Activated naive CD8-positive, alpha-beta T cell treated with anti-CD3 and anti-CD28 coated beads, Interleukin-2, amount 10 ng/mL, durations not matched to agents 7 days and 5 days (primary cell): ENCODE data around the gene OR2W3. TPM values are rescaled to one million over a fixed set of nuclear protein-coding genes. Genes with fewer than 3 reads are reported as not detected.
"Not testable (repeated sequence)": the region's sequence is repeated elsewhere in the genome, so short reads cannot be mapped to it uniquely, and the experiment has no call there.

ENCODE experiments used
- ATAC-seq: fragments of 150-1000 bp; cut with Tn5 transposase; one replicate; pipeline ENCODE4 v1.10.0; 2021; ENCODE audit warnings: low read depth, moderate library complexity
- POLR2A ChIA-PET: fragments of 350-600 bp; sonication (Branson Sonifier 250); formaldehyde crosslinking; loops from one replicate; lab custom pipeline; 2021; ENCODE audit warnings: antibody characterized with exemption; lab: Charles Lee
- DNase-seq: peaks from one replicate; pipeline ENCODE4 v3.0.0; 2021
- H3K27ac Mint-ChIP-seq: one replicate; pipeline ENCODE4 v1.8.0; 2022; ENCODE audit warnings: mild to moderate bottlenecking, mixed read lengths
- H3K27me3 Mint-ChIP-seq: one replicate; pipeline ENCODE4 v1.8.0; 2022; ENCODE audit warnings: mild to moderate bottlenecking, moderate library complexity, mixed read lengths
- H3K36me3 Mint-ChIP-seq: one replicate; pipeline ENCODE4 v1.8.0; 2021; ENCODE audit warnings: mild to moderate bottlenecking, mixed read lengths
- H3K4me1 Mint-ChIP-seq: one replicate; pipeline ENCODE4 v1.8.0; 2021; ENCODE audit warnings: mixed read lengths
- H3K4me3 Mint-ChIP-seq: one replicate; pipeline ENCODE4 v1.8.0; 2022; ENCODE audit warnings: mild to moderate bottlenecking, moderate library complexity, mixed read lengths
- H3K9me3 Mint-ChIP-seq: one replicate; pipeline ENCODE4 v1.8.0; 2021; ENCODE audit warnings: mixed read lengths
- total RNA-seq, 2 experiments: library from RNA; stranded (reverse); gene quantifications; one replicate each; pipeline ENCODE4 v1.2.3, GENCODE V29; 2021

OR2W3 gene
- total RNA-seq, 2 experiments from 2014 or later: not detected

GRCh38 chr1:247936965-247937734 lies 41.8 kb downstream of the OR2W3 start:
- H3K4me3 Mint-ChIP-seq: peak overlapping the region; percentile 76
- peak; percentile 88 for DNase-seq
- ATAC-seq: peak; percentile 98
- POLR2A ChIA-PET, H3K36me3 Mint-ChIP-seq, H3K9me3 Mint-ChIP-seq, H3K4me1 Mint-ChIP-seq, H3K27me3 Mint-ChIP-seq: not testable (repeated sequence)
- H3K27ac Mint-ChIP-seq: peak overlapping the region; percentile 58

- POLR2A ChIA-PET: no interaction called here
- ATAC-seq: no peak
- Mint-ChIP-seq H3K27ac (no peak overlapping the region), H3K4me1 (no peaks in the 10 kb centered on the region), H3K27me3 (no peaks in the 10 kb centered on the region), H3K36me3 (no peaks in the 10 kb centered on the region), H3K9me3 (no peaks in the 10 kb centered on the region), H3K4me3 (no peak overlapping the region)
- no peak for DNase-seq
These were observed 47.2 kb downstream of the OR2W3 start for GRCh38 chr1:247942624-247943023.

Other genes with a start within 250 kb of the OR2W3 start
- gene OR13G1, start 215.8 kb upstream of the OR2W3 start, total RNA-seq: not detected
- gene OR6F1, start 178.9 kb upstream of the OR2W3 start, total RNA-seq: not detected
- gene OR14K1, start 157.0 kb upstream of the OR2W3 start, total RNA-seq: not detected
- not detected for gene OR14A2, start 147.4 kb upstream of the OR2W3 start, total RNA-seq
- gene OR1C1, start 135.0 kb upstream of the OR2W3 start, total RNA-seq: not detected
- gene OR14A16, start 71.5 kb upstream of the OR2W3 start, total RNA-seq: not detected
- gene OR11L1, start 53.7 kb upstream of the OR2W3 start, total RNA-seq: not detected
- under 1 TPM; 0.08 to 0.09 TPM for gene TRIM58, start 38.4 kb upstream of the OR2W3 start, total RNA-seq
- not detected for gene OR2T8, start 24.7 kb downstream of the OR2W3 start, total RNA-seq
- not detected for gene OR2AJ1, start 29.3 kb downstream of the OR2W3 start, total RNA-seq
- not detected for gene OR2L8, start 53.3 kb downstream of the OR2W3 start, total RNA-seq
- not detected for gene OR2AK2, start 69.6 kb downstream of the OR2W3 start, total RNA-seq
- not detected for gene OR2L5, start 118.1 kb downstream of the OR2W3 start, total RNA-seq
- gene OR2L2, start 134.5 kb downstream of the OR2W3 start, total RNA-seq: under 1 TPM; 0.06 to 0.19 TPM
- not detected for gene OR2L3, start 151.2 kb downstream of the OR2W3 start, total RNA-seq
- not detected for gene OR2L13, start 199.6 kb downstream of the OR2W3 start, total RNA-seq
- not detected for gene OR2M5, start 249.6 kb downstream of the OR2W3 start, total RNA-seq